Karpas-422 (cell line): ENCODE measurements around the gene SMC1B. TPM values are rescaled to one million over a fixed set of nuclear protein-coding genes. Genes with fewer than 3 reads are reported as not detected.

Experiments
- DNase-seq: peaks from one replicate; pipeline ENCODE4 v3.0.0-alpha.2; 2015
- H2AFZ ChIP-seq: fragments of 200-600 bp; sonication (generic); 2 replicates; pipeline ENCODE4 v1.6.1; 2014; ENCODE audit warnings: antibody characterized with exemption, low read length, mixed read lengths
- H3K27ac ChIP-seq: fragments of 200-600 bp; sonication (generic); 2 replicates; pipeline ENCODE4 v1.5.1; 2014; ENCODE audit warnings: mild to moderate bottlenecking, low read length, moderate library complexity
- H3K27me3 ChIP-seq: fragments of 200-600 bp; sonication (generic); 2 replicates; pipeline ENCODE4 v1.6.1; 2014; ENCODE audit warnings: low read length, mixed read lengths
- H3K36me3 ChIP-seq: fragments of 200-600 bp; sonication (generic); 2 replicates; pipeline ENCODE4 v1.6.1; 2014; ENCODE audit warnings: low read length, mixed read lengths; ENCODE audit not compliant: insufficient read depth
- H3K4me1 ChIP-seq: fragments of 200-600 bp; sonication (generic); 2 replicates; pipeline ENCODE4 v1.6.1; 2014; ENCODE audit warnings: mild to moderate bottlenecking, low read length, mixed read lengths
- H3K4me2 ChIP-seq: fragments of 200-600 bp; sonication (generic); 2 replicates; pipeline ENCODE4 v1.6.1; 2014; ENCODE audit warnings: low read length, low read depth, mild to moderate bottlenecking; ENCODE audit not compliant: poor library complexity, severe bottlenecking
- H3K4me3 ChIP-seq: fragments of 200-600 bp; sonication (generic); 2 replicates; pipeline ENCODE4 v1.5.1; 2014; ENCODE audit warnings: mild to moderate bottlenecking, antibody characterized with exemption, low read length, mixed read lengths
- H3K79me2 ChIP-seq: fragments of 200-600 bp; sonication (generic); 2 replicates; pipeline ENCODE4 v1.6.1; 2014; ENCODE audit warnings: mild to moderate bottlenecking, low read length, mixed read lengths
- H3K9ac ChIP-seq: fragments of 200-600 bp; sonication (generic); 2 replicates; pipeline ENCODE4 v1.6.0; 2014; ENCODE audit warnings: low read length
- H3K9me2 ChIP-seq: fragments of 200-600 bp; sonication (generic), shearing (Covaris generic); replicated peaks from 2 replicates; pipeline ENCODE4 v1.6.0; 2014; ENCODE audit warnings: mild to moderate bottlenecking, low read length, moderate library complexity; ENCODE audit not compliant: insufficient read depth
- H3K9me3 ChIP-seq: fragments of 300-700, 200-600 bp; sonication (generic); 2 replicates; pipeline ENCODE4 v1.6.1; 2014; ENCODE audit warnings: low read length, mixed read lengths
- H4K20me1 ChIP-seq: fragments of 200-600 bp; sonication (generic); 2 replicates; pipeline ENCODE4 v1.6.1; 2014; ENCODE audit warnings: mild to moderate bottlenecking, antibody characterized with exemption, low read length, low read depth; ENCODE audit not compliant: insufficient read depth
- total RNA-seq: library from RNA; depleted of rRNA; stranded (reverse); fragments of >200 nt; shearing (Covaris generic); gene quantifications from 2 replicates; pipeline ENCODE4 v1.2.3, GENCODE V29; 2014; ENCODE audit warnings: low replicate concordance

SMC1B gene
- total RNA-seq, 1 experiment from 2014 or later = not detected

GRCh38 chr22:45309422-45310227, 103.8 kb downstream of the SMC1B start, which contains the start of gene FAM118A:
Gene FAM118A (plus strand): TSS chr22:45309934. CDS start chr22:45322380, 12,446 bp downstream.
- Histone ChIP-seq H3K4me1 (peaks cover 26% of the 10 kb centered on the region), H3K4me2 (peak within 1 kb of the TSS; percentile 97), H3K9me2 (no peaks in the 10 kb centered on the region), H3K79me2 (peaks cover 45% of the 10 kb centered on the region), H2AFZ (peak within 1 kb of the TSS; percentile 91; the same call in 1 of the 2 replicates), H3K36me3 (no peaks in the 10 kb centered on the region), H4K20me1 (no peaks in the 10 kb centered on the region; the same call in 1 of the 2 replicates), H3K27ac (peak within 1 kb of the TSS; percentile 58), H3K27me3 (no peaks in the 10 kb centered on the region), H3K4me3 (peak within 1 kb of the TSS; percentile 99), H3K9ac (peak within 1 kb of the TSS; percentile 98), H3K9me3 (no peaks in the 10 kb centered on the region)
- DNase-seq = peak; percentile 97

- Histone ChIP-seq H3K4me1 (peaks cover 21% of the 10 kb centered on the region), H3K79me2 (peaks cover 39% of the 10 kb centered on the region), H3K27me3 (no peaks in the 10 kb centered on the region), H3K4me3 (peak overlapping the region; percentile 62), H4K20me1 (no peaks in the 10 kb centered on the region; the same call in 1 of the 2 replicates), H2AFZ (peak overlapping the region; percentile 91; the same call in 1 of the 2 replicates), H3K9ac (peak overlapping the region; percentile 65), H3K4me2 (peak overlapping the region; percentile 76), H3K9me3 (no peaks in the 10 kb centered on the region), H3K9me2 (no peaks in the 10 kb centered on the region), H3K36me3 (no peaks in the 10 kb centered on the region), H3K27ac (0 out of 2 replicates have a peak overlapping the region, but pooled peaks have one; percentile 24)
- DNase-seq = no peak
These were observed 104.4 kb downstream of the SMC1B start for GRCh38 chr22:45308957-45309421.

GRCh38 chr22:45308391-45308956, 104.9 kb downstream of the SMC1B start:
- Histone ChIP-seq H3K4me2 (peak overlapping the region; percentile 76), H3K9ac (no peak overlapping the region; the same call in 1 of the 2 replicates), H3K4me1 (peaks cover 20% of the 10 kb centered on the region), H3K9me3 (no peaks in the 10 kb centered on the region), H3K4me3 (peak overlapping the region; percentile 62; the same call in 1 of the 2 replicates), H3K9me2 (no peaks in the 10 kb centered on the region), H3K27me3 (no peaks in the 10 kb centered on the region), H3K36me3 (no peaks in the 10 kb centered on the region), H4K20me1 (no peaks in the 10 kb centered on the region; the same call in 1 of the 2 replicates), H3K27ac (no peak overlapping the region), H3K79me2 (peaks cover 34% of the 10 kb centered on the region), H2AFZ (peak overlapping the region; percentile 91; the same call in 1 of the 2 replicates)
- DNase-seq = no peak

GRCh38 chr22:45306139-45306538, 107.3 kb downstream of the SMC1B start:
- no peak overlapping the region for H3K4me2 ChIP-seq
- no peak overlapping the region for H3K9ac ChIP-seq
- H3K4me1 ChIP-seq = peaks cover 17% of the 10 kb centered on the region
- no peaks in the 10 kb centered on the region for H3K36me3 ChIP-seq
- DNase-seq = no peak
- H3K9me3 ChIP-seq = no peaks in the 10 kb centered on the region
- no peaks in the 10 kb centered on the region for H3K9me2 ChIP-seq
- no peaks in the 10 kb centered on the region for H3K27me3 ChIP-seq
- no peak overlapping the region for H3K4me3 ChIP-seq
- no peak overlapping the region for H2AFZ ChIP-seq
- no peak overlapping the region for H3K27ac ChIP-seq
- H4K20me1 ChIP-seq = no peaks in the 10 kb centered on the region; the same call in 1 of the 2 replicates
- H3K79me2 ChIP-seq = peaks cover 12% of the 10 kb centered on the region

GRCh38 chr22:45305456-45306075, 107.8 kb downstream of the SMC1B start:
- no peaks in the 10 kb centered on the region for H3K36me3 ChIP-seq
- H3K27me3 ChIP-seq = no peaks in the 10 kb centered on the region
- peaks cover 11% of the 10 kb centered on the region for H3K4me1 ChIP-seq
- no peak overlapping the region for H3K27ac ChIP-seq
- no peak overlapping the region for H2AFZ ChIP-seq
- no peaks in the 10 kb centered on the region for H3K9me2 ChIP-seq
- H3K79me2 ChIP-seq = peaks cover 6% of the 10 kb centered on the region
- no peak overlapping the region for H3K9ac ChIP-seq
- no peaks in the 10 kb centered on the region for H3K9me3 ChIP-seq
- no peak overlapping the region for H3K4me3 ChIP-seq
- no peaks in the 10 kb centered on the region; the same call in 1 of the 2 replicates for H4K20me1 ChIP-seq
- DNase-seq = no peak
- no peak overlapping the region for H3K4me2 ChIP-seq

- peaks cover under 1% of the 10 kb centered on the region for H3K79me2 ChIP-seq
- DNase-seq = no peak
- H3K4me1 ChIP-seq = peaks cover 8% of the 10 kb centered on the region
- no peak overlapping the region for H3K4me3 ChIP-seq
- no peak overlapping the region for H3K4me2 ChIP-seq
- H3K27ac ChIP-seq = no peak overlapping the region
- no peaks in the 10 kb centered on the region for H3K9me3 ChIP-seq
- no peaks in the 10 kb centered on the region for H3K9me2 ChIP-seq
- no peak overlapping the region for H2AFZ ChIP-seq
- H4K20me1 ChIP-seq = no peaks in the 10 kb centered on the region
- H3K9ac ChIP-seq = no peak overlapping the region
- H3K36me3 ChIP-seq = no peaks in the 10 kb centered on the region
- no peaks in the 10 kb centered on the region for H3K27me3 ChIP-seq
These were observed 108.4 kb downstream of the SMC1B start for GRCh38 chr22:45304971-45305370.

GRCh38 chr22:45303181-45303580, 110.2 kb downstream of the SMC1B start:
- no peaks in the 10 kb centered on the region for H3K4me1 ChIP-seq
- H3K27me3 ChIP-seq = no peaks in the 10 kb centered on the region
- no peaks in the 10 kb centered on the region for H3K36me3 ChIP-seq
- H3K79me2 ChIP-seq = no peaks in the 10 kb centered on the region
- H3K9ac ChIP-seq = no peak overlapping the region
- H3K9me2 ChIP-seq = no peaks in the 10 kb centered on the region
- no peaks in the 10 kb centered on the region for H3K9me3 ChIP-seq
- H3K27ac ChIP-seq = no peak overlapping the region
- no peak overlapping the region for H2AFZ ChIP-seq
- DNase-seq = no peak
- no peak overlapping the region for H3K4me2 ChIP-seq
- H4K20me1 ChIP-seq = no peaks in the 10 kb centered on the region
- no peak overlapping the region for H3K4me3 ChIP-seq

GRCh38 chr22:45302751-45303150, 110.6 kb downstream of the SMC1B start:
- no peaks in the 10 kb centered on the region for H3K9me3 ChIP-seq
- no peak overlapping the region for H3K27ac ChIP-seq
- no peak for DNase-seq
- no peaks in the 10 kb centered on the region for H3K4me1 ChIP-seq
- no peak overlapping the region for H3K4me3 ChIP-seq
- no peak overlapping the region for H2AFZ ChIP-seq
- no peak overlapping the region for H3K4me2 ChIP-seq
- no peaks in the 10 kb centered on the region for H3K79me2 ChIP-seq
- H4K20me1 ChIP-seq = no peaks in the 10 kb centered on the region
- H3K9me2 ChIP-seq = no peaks in the 10 kb centered on the region
- no peaks in the 10 kb centered on the region for H3K36me3 ChIP-seq
- no peak overlapping the region for H3K9ac ChIP-seq
- H3K27me3 ChIP-seq = no peaks in the 10 kb centered on the region
